K562 (cell line): ENCODE results near the gene ETS1. TPM values are rescaled to one million over a fixed set of nuclear protein-coding genes. Genes with fewer than 3 reads are reported as not detected.

Source experiments
- ATAC-seq: fragments of 200-7000 bp; cut with Tn5 transposase; 3 replicates; pipeline ENCODE4 v1.9.1; 2020; ENCODE audit warnings: moderate library complexity
- BruUV-seq: library from RNA; stranded (reverse); fragments of 400-500 nt; replicated peaks from 2 replicates; lab custom pipeline; 2021; lab: Mats Ljungman, UMichigan
- CTCF ChIA-PET: fragments of 300-600 bp; formaldehyde crosslinking; extraction: SDS; loops from one replicate; lab custom pipeline; 2021; ENCODE audit warnings: low intra/inter-chr PET ratio; lab: Yijun Ruan, JAX
- POLR2A ChIA-PET: fragments of 300-600, 350-650 bp; sonication (Branson Sonifier 250); formaldehyde crosslinking; extraction: SDS; loops from one replicate; lab custom pipeline; 2021; ENCODE audit warnings: antibody characterized with exemption, inconsistent platforms; lab: Yijun Ruan, JAX
- DNase-seq, 4 experiments: peaks; one replicate each; pipeline versions ENCODE4 v3.0.0 to v3.0.0-alpha.2; 2011 to 2018; ENCODE audit warnings: low spot score in 3 of 4, mixed read lengths in 3 of 4; ENCODE audit errors: extremely low read depth in 1 of 4
- FAIRE-seq: peaks from 2 replicates; lab custom pipeline; 2011; peaks lifted over from hg19 to GRCh38; lab: Jason Lieb, UNC
- H2AFZ ChIP-seq: 2 replicates; pipeline ENCODE4 v1.6.0; 2011; ENCODE audit warnings: low read depth, low read length, control low read depth, inconsistent platforms
- H3K27ac ChIP-seq: fragments of 200-600 bp; 3 replicates; pipeline ENCODE4 v1.8.0; 2011; ENCODE audit warnings: low read depth, mild to moderate bottlenecking, control low read depth, inconsistent platforms, low read length, moderate library complexity, mixed read lengths; ENCODE audit errors: extremely low read depth
- H3K27me3 ChIP-seq, 2 experiments: fragments of 300-600 bp in 1 of 2; 2 replicates in 1 of 2; 3 replicates in 1 of 2; pipeline versions ENCODE4 v1.6.0 to v1.8.0; 2011; ENCODE audit warnings: inconsistent platforms in 2 of 2, low read length in 2 of 2, mild to moderate bottlenecking in 1 of 2, mixed read lengths in 1 of 2, moderate library complexity in 1 of 2; ENCODE audit not compliant: control insufficient read depth in 2 of 2, insufficient read depth in 2 of 2
- H3K36me3 ChIP-seq: fragments of 300-600 bp; 3 replicates; pipeline ENCODE4 v1.8.0; 2011; ENCODE audit warnings: mild to moderate bottlenecking, low read length, inconsistent platforms; ENCODE audit not compliant: control insufficient read depth, insufficient read depth
- H3K4me1 ChIP-seq, 2 experiments: fragments of 200-600 bp in 1 of 2; replicated peaks in 1 of 2; 2 replicates in 1 of 2; 3 replicates in 1 of 2; pipeline versions ENCODE4 v1.5.1 to v1.8.0; 2011; ENCODE audit warnings: inconsistent platforms in 2 of 2, low read length in 2 of 2, mild to moderate bottlenecking in 1 of 2, mixed read lengths in 1 of 2, moderate library complexity in 1 of 2; ENCODE audit not compliant: control insufficient read depth in 2 of 2, insufficient read depth in 2 of 2
- H3K4me2 ChIP-seq: 2 replicates; pipeline ENCODE4 v1.6.1; 2011; ENCODE audit warnings: low read length, control low read depth, inconsistent platforms, mixed read lengths; ENCODE audit not compliant: insufficient read depth
- H3K4me3 ChIP-seq: fragments of 200-600 bp; sonication (generic), shearing (Covaris generic); 2 replicates; pipeline ENCODE4 v1.5.1; 2016; ENCODE audit warnings: control low read depth, inconsistent platforms
- H3K79me2 ChIP-seq: fragments of 200-600 bp; 3 replicates; pipeline ENCODE4 v1.8.0; 2011; ENCODE audit warnings: low read length, inconsistent platforms; ENCODE audit not compliant: control insufficient read depth, insufficient read depth
- H3K9ac ChIP-seq, 2 experiments: 2 replicates each; pipeline versions ENCODE4 v1.6.0 to v1.6.1; 2011; ENCODE audit warnings: low read depth in 2 of 2, low read length in 2 of 2, control low read depth in 1 of 2, inconsistent platforms in 1 of 2, mild to moderate bottlenecking in 1 of 2, mixed read lengths in 1 of 2; ENCODE audit not compliant: insufficient read depth in 1 of 2
- H3K9me1 ChIP-seq: one replicate; pipeline ENCODE4 v1.6.0; 2011; ENCODE audit warnings: inconsistent platforms, mild to moderate bottlenecking, low read length, moderate library complexity; ENCODE audit not compliant: control insufficient read depth, insufficient read depth
- H3K9me3 ChIP-seq: replicated peaks from 2 replicates; pipeline ENCODE4 v1.5.1; 2011; ENCODE audit warnings: low read depth, low read length, inconsistent platforms; ENCODE audit not compliant: control insufficient read depth, insufficient read depth
- H4K20me1 ChIP-seq: replicated peaks from 2 replicates; pipeline ENCODE4 v1.6.1; 2011; ENCODE audit warnings: low read length, inconsistent platforms, mixed read lengths; ENCODE audit not compliant: control insufficient read depth, insufficient read depth
- FUS ChIP-seq: fragments of 200-400 bp; formaldehyde crosslinking; optimal IDR thresholded peaks from 2 replicates; pipeline ENCODE3; 2017; ENCODE audit warnings: low read depth, low read length
- HIVEP1 ChIP-seq: fragments of 250-450 bp; sonication (Bioruptor Pico); IDR thresholded peaks from 2 replicates; pipeline ENCODE4 v1.4.0; 2020; ENCODE audit warnings: mild to moderate bottlenecking
- NFIC ChIP-seq: fragments of 450-650 bp; IDR thresholded peaks from 2 replicates; pipeline ENCODE4 v1.6.1; 2017; ENCODE audit warnings: mild to moderate bottlenecking, inconsistent platforms
- TBL1XR1 ChIP-seq, 2 experiments: IDR thresholded peaks; 2 replicates each; pipeline ENCODE4 v1.6.1; 2012; ENCODE audit warnings: improper control_type of control experiment in 2 of 2, low read length in 2 of 2, mild to moderate bottlenecking in 1 of 2
- UBTF ChIP-seq, 2 experiments: IDR thresholded peaks; 2 replicates each; pipeline ENCODE4 v1.6.1; 2012; ENCODE audit warnings: improper control_type of control experiment in 2 of 2, low read depth in 2 of 2, low read length in 2 of 2, borderline replicate concordance in 1 of 2
- WGBS: fragments of 100-300 bp; shearing (Covaris generic); methylation state at CpG from one replicate; pipeline ENCODE4 v1.1.6; 2016; ENCODE audit warnings: low coverage, mixed read lengths; ENCODE audit not compliant: insufficient coverage; ENCODE audit errors: missing lambda C conversion rate; 5-methylcytosine and 5-hydroxymethylcytosine counted together
- in situ Hi-C: fragments of 300-500 bp; cut with MboI; formaldehyde crosslinking; loops from 4 replicates; pipeline ENCODE4 v1.15.0; 2018; ENCODE audit warnings: inconsistent platforms, mixed read lengths
- intact Hi-C: fragments of 100-400 bp; cut with micrococcal nuclease; formaldehyde crosslinking; loops from 2 replicates; pipeline ENCODE4 v1.14.2; 2022
- polyA plus RNA-seq, 8 experiments: library from polyadenylated mRNA; depleted of rRNA in 4 of 8; stranded (reverse) in 5 of 8; unstranded in 3 of 8; fragments of >200 nt; fragmentation: Nextera tagmentation in 2 of 8; fragmentation: Illumina TruSeq in 1 of 8; extraction: Ambion mirVana in 2 of 8; extraction: Trizol in 1 of 8; gene quantifications; 2 replicates each; pipeline versions ENCODE4 v1.2.1 to v1.2.3, GENCODE V29; 2011 to 2014; ENCODE audit warnings: inconsistent platforms in 1 of 8, missing spikeins in 1 of 8
- total RNA-seq, 7 experiments: library from RNA; depleted of rRNA in 6 of 7; stranded (reverse); fragments of >200 nt in 6 of 7; fragmentation: Illumina TruSeq in 2 of 7; extraction: Trizol in 2 of 7; gene quantifications; 2 replicates each; pipeline versions ENCODE4 v1.2.1 to v1.2.3, GENCODE V29; 2011 to 2021; ENCODE audit warnings: low replicate concordance in 1 of 7

Gene ETS1
- total and polyA plus RNA-seq, 9 of the 15 experiments (the other 6 are each of a cell fraction or from before 2014, with no cell fraction given), result 0.04 to 1.4 (median 0.23) TPM

- DNase-seq (no peak), ATAC-seq (no peak), FAIRE-seq (no peak)
- Histone ChIP-seq H3K79me2 (no peaks in the 10 kb centered on the region), H3K27me3 (no peaks in the 10 kb centered on the region), H4K20me1 (no peaks in the 10 kb centered on the region), H3K4me1 (no peaks in the 10 kb centered on the region), H3K27ac (no peak overlapping the region), H3K9me3 (no peaks in the 10 kb centered on the region), H3K9ac (no peak overlapping the region), H2AFZ (no peak overlapping the region), H3K4me3 (no peak overlapping the region), H3K9me1 (no peaks in the 10 kb centered on the region), H3K4me2 (no peak overlapping the region), H3K36me3 (no peaks in the 10 kb centered on the region)
- BruUV-seq, result no TSS peak
- 11% methylated on average over 4 of the region's 4 CpGs for WGBS
- ChIA-PET POLR2A (interaction anchor here (0.6 kb wide), 1 partner anchor 1152 kb away, joined by 3 read pairs; no protein-coding TSS in a partner anchor), CTCF (no interaction called here)
- intact Hi-C loops, result no loop called here
- in situ Hi-C loops, result no loop called here
- TF ChIP-seq FUS, result no peak
- TF ChIP-seq NFIC, result no peak
- no peak for TF ChIP-seq UBTF (IDR thresholded peaks at IDR 0.05; ENCODE audit: borderline replicate concordance in 1 of 2, low read depth in 2 of 2, low read length in 2 of 2)
- no peak for TF ChIP-seq HIVEP1 (CRISPR knock-in tag)
- TF ChIP-seq TBL1XR1 (IDR thresholded peaks at IDR 0.05; ENCODE audit: low read length in 2 of 2), result no peak
These were observed 124.4 kb downstream of the ETS1 start for GRCh38 chr11:128462922-128463321.
